Mammary epithelial cell (primary cell): Measurements from ENCODE around the gene SRD5A1.

Source experiments
- EZH2 ChIP-seq: IDR thresholded peaks from 2 replicates; pipeline ENCODE4 v1.6.1; 2012; ENCODE audit warnings: low read length, inconsistent platforms, borderline replicate concordance
- TF ChIP-seq, protein P1 (sequence below), 2 donors: IDR thresholded peaks in 1 of 2; conservative IDR thresholded peaks in 1 of 2; 2 replicates each; pipeline ENCODE4 v1.5.1; 2011 to 2012; ENCODE audit warnings: inconsistent platforms in 2 of 2, low read length in 2 of 2, mild to moderate bottlenecking in 2 of 2, control low read depth in 1 of 2, low read depth in 1 of 2; ENCODE audit not compliant: insufficient read depth in 1 of 2; ENCODE audit errors: extremely low read depth in 1 of 2

DNA sequence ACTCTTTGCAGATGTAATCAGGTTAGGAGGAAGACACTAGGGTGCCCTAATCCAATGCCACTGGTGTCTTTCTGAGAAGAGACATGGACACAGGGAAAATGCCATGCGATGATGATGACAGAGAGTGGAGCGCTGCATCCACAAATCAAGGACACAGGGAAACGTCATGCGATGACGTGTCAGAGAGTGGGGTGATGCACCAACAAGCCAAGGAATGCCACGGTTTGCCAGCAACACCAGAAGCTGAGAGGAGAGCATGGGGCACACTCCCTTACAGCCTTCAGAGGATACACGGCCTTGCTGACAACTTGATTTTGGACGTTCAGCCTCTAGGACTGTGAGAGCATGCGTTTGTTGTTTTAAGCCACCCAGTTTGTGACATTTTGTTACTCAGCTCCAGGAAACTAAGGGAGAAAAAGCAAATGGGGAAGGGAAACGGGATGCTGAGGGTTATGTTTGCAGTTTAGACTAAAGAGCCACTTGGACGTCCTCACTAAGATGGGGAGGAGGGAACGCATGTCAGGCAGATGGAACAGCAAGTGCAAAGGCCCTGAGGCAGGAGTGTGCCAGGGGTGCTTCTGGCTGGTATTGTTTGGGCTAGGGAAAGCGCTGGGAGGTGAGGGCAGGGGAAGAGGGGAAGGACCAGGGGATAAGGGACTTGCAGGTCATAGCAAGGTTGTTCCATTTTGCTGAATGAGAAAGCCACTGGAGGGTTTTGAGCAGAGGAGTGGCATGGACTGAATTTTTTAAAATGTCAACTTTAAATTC, 77.5 kb downstream of the SRD5A1 start:
- TF ChIP-seq, protein P1, sequence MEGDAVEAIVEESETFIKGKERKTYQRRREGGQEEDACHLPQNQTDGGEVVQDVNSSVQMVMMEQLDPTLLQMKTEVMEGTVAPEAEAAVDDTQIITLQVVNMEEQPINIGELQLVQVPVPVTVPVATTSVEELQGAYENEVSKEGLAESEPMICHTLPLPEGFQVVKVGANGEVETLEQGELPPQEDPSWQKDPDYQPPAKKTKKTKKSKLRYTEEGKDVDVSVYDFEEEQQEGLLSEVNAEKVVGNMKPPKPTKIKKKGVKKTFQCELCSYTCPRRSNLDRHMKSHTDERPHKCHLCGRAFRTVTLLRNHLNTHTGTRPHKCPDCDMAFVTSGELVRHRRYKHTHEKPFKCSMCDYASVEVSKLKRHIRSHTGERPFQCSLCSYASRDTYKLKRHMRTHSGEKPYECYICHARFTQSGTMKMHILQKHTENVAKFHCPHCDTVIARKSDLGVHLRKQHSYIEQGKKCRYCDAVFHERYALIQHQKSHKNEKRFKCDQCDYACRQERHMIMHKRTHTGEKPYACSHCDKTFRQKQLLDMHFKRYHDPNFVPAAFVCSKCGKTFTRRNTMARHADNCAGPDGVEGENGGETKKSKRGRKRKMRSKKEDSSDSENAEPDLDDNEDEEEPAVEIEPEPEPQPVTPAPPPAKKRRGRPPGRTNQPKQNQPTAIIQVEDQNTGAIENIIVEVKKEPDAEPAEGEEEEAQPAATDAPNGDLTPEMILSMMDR (conservative IDR thresholded peaks at IDR 0.05 in 1 of 2, IDR thresholded peaks at IDR 0.05 in 1 of 2; ENCODE audit: extremely low read depth in 1 of 2, insufficient read depth in 1 of 2, low read depth in 1 of 2, low read length in 2 of 2): no peak
- TF ChIP-seq EZH2: no peak
